Adrenal gland (tissue), 12 donors: ENCODE results near the gene MAP3K20. TPM values are rescaled to one million over a fixed set of nuclear protein-coding genes. Genes with fewer than 3 reads are reported as not detected.
A peak's percentile ranks its signal among the peaks of the same experiment; 100 is the strongest.
"Not testable (repeated sequence)": the region's sequence is repeated elsewhere in the genome, so short reads cannot be mapped to it uniquely, and the experiment has no call there.

ENCODE experiments used
- DNase-seq, 7 donors: peaks; one replicate each; pipeline ENCODE4 v3.0.0-alpha.2; 2019 to 2020
- H3K27ac ChIP-seq, 5 donors: fragments of 200-600 bp; sonication (generic) in 4 of 5; 1 replicate in 3 of 5; 2 replicates in 2 of 5; pipeline versions ENCODE4 v1.5.1 to v1.8.0; 2016 to 2020; ENCODE audit warnings: mild to moderate bottlenecking in 1 of 5
- H3K27me3 ChIP-seq: fragments of 200-600 bp; 2 replicates; pipeline ENCODE4 v1.8.0; 2021
- H3K36me3 ChIP-seq, 2 donors: fragments of 200-600 bp; replicated peaks in 1 of 2; 1 replicate in 1 of 2; 2 replicates in 1 of 2; pipeline versions ENCODE4 v1.5.1 to v1.8.0; 2018 to 2022
- H3K4me1 ChIP-seq, 2 donors: fragments of 200-600 bp; replicated peaks in 1 of 2; 1 replicate in 1 of 2; 2 replicates in 1 of 2; pipeline versions ENCODE4 v1.5.1 to v1.8.0; 2018 to 2021
- H3K4me3 ChIP-seq, 4 donors: fragments of 200-600 bp; sonication (generic) in 3 of 4; one replicate each; pipeline ENCODE4 v1.5.1; 2016 to 2018
- H3K9me3 ChIP-seq, 3 donors: fragments of 200-600 bp; sonication (generic) in 1 of 3; replicated peaks in 1 of 3; 1 replicate in 2 of 3; 2 replicates in 1 of 3; pipeline versions ENCODE4 v1.5.1 to v1.8.0; 2016 to 2021
- CTCF ChIP-seq, 6 experiments: fragments of 450-650 bp in 4 of 6; fragments of 200-600 bp in 2 of 6; sonication (generic) in 1 of 6; IDR thresholded peaks; 1 replicate in 5 of 6; 2 replicates in 1 of 6; pipeline versions ENCODE4 v1.5.1 to v1.8.0; 2016 to 2021; ENCODE audit warnings: antibody characterized with exemption in 6 of 6, mild to moderate bottlenecking in 2 of 6, moderate library complexity in 1 of 6
- POLR2A ChIP-seq, 2 donors: fragments of 450-650 bp; IDR thresholded peaks; one replicate each; pipeline ENCODE4 v1.6.1; 2017; ENCODE audit warnings: antibody characterized with exemption in 2 of 2, mild to moderate bottlenecking in 2 of 2, moderate library complexity in 1 of 2
- WGBS, 4 donors: extraction: QIAGEN DNeasy Blood & Tissue Kit in 2 of 4; methylation state at CpG; one replicate each; pipeline versions ENCODE4 v1.1.5 to v1.1.7; 2013 to 2017; 5-methylcytosine and 5-hydroxymethylcytosine counted together
- intact Hi-C, 2 donors: fragments of 100-400 bp; cut with DNase I; formaldehyde crosslinking; loops; one replicate each; pipeline versions ENCODE4 v1.14.1 to v1.15.0; 2022 to 2023
- polyA plus RNA-seq, 3 donors: library from polyadenylated mRNA; stranded (reverse); fragments of 200-250 nt in 2 of 3; fragments of 350-450 nt in 1 of 3; fragmentation: Illumina TruSeq in 1 of 3; extraction: RNeasy Lipid Tissue Mini Kit (QIAGEN cat#74804) in 1 of 3; gene quantifications; one replicate each; pipeline ENCODE4 v1.2.3, GENCODE V29; 2013 to 2014
- total RNA-seq, 9 donors: library from RNA; depleted of rRNA in 4 of 9; stranded (reverse); fragments of >200 nt in 4 of 9; fragments of 120-200 nt in 1 of 9; fragmentation: NEBNext Ultra II Directional in 1 of 9; extraction: Animal tissue kit (Norgen Biotek cat#: 25700) in 1 of 9; gene quantifications; one replicate each; pipeline versions ENCODE4 v1.1.0 to v1.2.4, GENCODE V29; 2013 to 2023
- donor health status: healthy with polysubstance abuse.
- donor health status: Bipolar disorder and iron deficiency.
- donor health status: DM: yes; HTN: yes; CAD: no.
- donor health status: DM: no; HTN: no; CAD: no.
- donor health status: DM: no; HTN: no; CAD: no.
- donor health status: DM: yes; HTN: yes; CAD: no.

MAP3K20 gene
- total and polyA plus RNA-seq, 12 donors: 8.1 to 54.2 (median 25.4) TPM

GRCh38 chr2:173033084-173033483, 42.6 kb upstream of the MAP3K20 start:
- no peak for DNase-seq
- whole genome bisulfite sequencing, 4 donors: 92 to 98% (median 98%) methylated on average over 3 of the region's 3 CpGs
- Histone ChIP-seq H3K27me3 (no peaks in the 10 kb centered on the region), H3K9me3 (no peaks in the 10 kb centered on the region), H3K27ac (no peak overlapping the region), H3K36me3 (peaks cover 0 to 61% of the 10 kb centered on the region in 2 donors), H3K4me3 (no peak overlapping the region), H3K4me1 (peaks cover 0 to 17% of the 10 kb centered on the region in 2 donors)
- no peak for TF ChIP-seq CTCF (IDR thresholded peaks at IDR 0.05)
- intact Hi-C loops: no loop called here

DNA sequence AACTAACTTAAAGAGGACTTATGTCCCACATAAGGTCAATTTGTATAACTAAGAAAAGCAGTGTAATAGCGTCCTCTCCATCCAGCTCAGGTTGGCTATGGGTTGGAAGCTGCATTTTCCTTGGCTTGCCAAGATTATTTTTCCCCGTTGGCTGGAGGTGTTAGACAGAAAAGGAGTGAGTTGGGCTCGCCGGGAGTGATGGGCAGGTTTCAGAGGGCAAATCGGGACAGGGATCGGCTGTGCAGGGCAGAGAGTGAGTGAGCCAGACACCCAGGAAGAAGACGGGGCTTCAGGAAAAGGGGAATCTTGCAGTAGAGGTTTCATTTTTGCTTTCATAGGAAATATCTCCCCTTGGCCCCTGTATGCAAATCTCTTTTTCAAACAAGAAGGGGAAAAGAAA, 41.5 kb upstream of the MAP3K20 start:
- peaks cover 0 to 17% of the 10 kb centered on the region in 2 donors for H3K4me1 ChIP-seq
- no peak overlapping the region for H3K27ac ChIP-seq
- H3K27me3 ChIP-seq: no peaks in the 10 kb centered on the region
- no peaks in the 10 kb centered on the region for H3K9me3 ChIP-seq
- DNase-seq: no peak
- no peak overlapping the region for H3K4me3 ChIP-seq
- TF ChIP-seq POLR2A (IDR thresholded peaks at IDR 0.05) (no peak), CTCF (IDR thresholded peaks at IDR 0.05) (no peak)
- 73 to 82% (median 76%) methylated on average over 7 of the region's 7 CpGs for WGBS, 4 donors
- peaks cover 0 to 59% of the 10 kb centered on the region in 2 donors for H3K36me3 ChIP-seq
- intact Hi-C loops: no loop called here

GRCh38 chr2:173037245-173038120, 38.2 kb upstream of the MAP3K20 start:
- Histone ChIP-seq H3K27me3 (no peaks in the 10 kb centered on the region), H3K4me3 (no peak overlapping the region), H3K9me3 (no peaks in the 10 kb centered on the region), H3K27ac (peak overlapping the region in 1 of 5 donors; percentile 33), H3K36me3 (peaks cover 0 to 29% of the 10 kb centered on the region in 2 donors), H3K4me1 (peaks cover 0 to 17% of the 10 kb centered on the region in 2 donors)
- 62 to 72% (median 65%) methylated on average over 12 of the region's 12 CpGs for WGBS, 4 donors
- peak in 4 of 7 donors; percentile 41 to 62 (median 51) for DNase-seq
- TF ChIP-seq POLR2A (IDR thresholded peaks at IDR 0.05) (no peak), CTCF (IDR thresholded peaks at IDR 0.05) (no peak)
- intact Hi-C loops: no loop called here

GRCh38 chr2:173038257-173038656, 37.4 kb upstream of the MAP3K20 start:
- H3K9me3 ChIP-seq, H3K4me3 ChIP-seq, DNase-seq, H3K27ac ChIP-seq, intact Hi-C loops, H3K27me3 ChIP-seq: not testable (repeated sequence)
- WGBS, 4 donors: 90 to 96% (median 92%) methylated on average over 2 of the region's 2 CpGs
- Histone ChIP-seq H3K4me1 (peaks cover 0 to 17% of the 10 kb centered on the region in 2 donors), H3K36me3 (peaks cover 0 to 29% of the 10 kb centered on the region in 2 donors)

DNA sequence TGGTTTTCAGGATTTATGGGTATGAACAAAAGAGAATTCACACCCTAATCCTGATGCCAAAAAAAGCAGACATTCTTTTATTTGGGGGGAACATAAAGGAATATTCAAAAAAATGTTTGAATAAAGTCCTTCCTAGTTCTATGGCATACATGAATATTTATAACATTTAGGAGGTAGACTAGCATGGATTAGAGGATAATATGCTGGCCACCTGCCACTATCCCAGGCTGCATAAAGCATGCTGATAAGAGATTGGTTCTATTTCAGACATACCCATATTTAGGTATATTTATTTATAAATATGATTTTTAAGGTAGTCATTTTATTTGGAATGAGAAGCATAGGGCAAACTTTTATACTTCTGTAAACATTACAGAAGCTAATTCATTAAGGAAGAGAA, 34.9 kb upstream of the MAP3K20 start:
- H3K27me3 ChIP-seq: no peaks in the 10 kb centered on the region
- peaks cover 0 to 17% of the 10 kb centered on the region in 2 donors for H3K4me1 ChIP-seq
- no peak overlapping the region for H3K4me3 ChIP-seq
- intact Hi-C loops: no loop called here
- H3K36me3 ChIP-seq: peaks cover 0 to 19% of the 10 kb centered on the region in 2 donors
- no peaks in the 10 kb centered on the region for H3K9me3 ChIP-seq
- TF ChIP-seq CTCF (IDR thresholded peaks at IDR 0.05): no peak
- TF ChIP-seq POLR2A (IDR thresholded peaks at IDR 0.05): no peak
- H3K27ac ChIP-seq: no peak overlapping the region
- no peak for DNase-seq
